NCI-H1436 treated with DMSO at 0.1 percent for 48 hours (cell line): ENCODE measurements around the gene KIF4B.
"Not testable (repeated sequence)": the region's sequence is repeated elsewhere in the genome, so short reads cannot be mapped to it uniquely, and the experiment has no call there.

Experiments
- DNase-seq: peaks from one replicate; lab custom pipeline; 2025; lab: John Stamatoyannopoulos, UW

KIF4B gene

DNA sequence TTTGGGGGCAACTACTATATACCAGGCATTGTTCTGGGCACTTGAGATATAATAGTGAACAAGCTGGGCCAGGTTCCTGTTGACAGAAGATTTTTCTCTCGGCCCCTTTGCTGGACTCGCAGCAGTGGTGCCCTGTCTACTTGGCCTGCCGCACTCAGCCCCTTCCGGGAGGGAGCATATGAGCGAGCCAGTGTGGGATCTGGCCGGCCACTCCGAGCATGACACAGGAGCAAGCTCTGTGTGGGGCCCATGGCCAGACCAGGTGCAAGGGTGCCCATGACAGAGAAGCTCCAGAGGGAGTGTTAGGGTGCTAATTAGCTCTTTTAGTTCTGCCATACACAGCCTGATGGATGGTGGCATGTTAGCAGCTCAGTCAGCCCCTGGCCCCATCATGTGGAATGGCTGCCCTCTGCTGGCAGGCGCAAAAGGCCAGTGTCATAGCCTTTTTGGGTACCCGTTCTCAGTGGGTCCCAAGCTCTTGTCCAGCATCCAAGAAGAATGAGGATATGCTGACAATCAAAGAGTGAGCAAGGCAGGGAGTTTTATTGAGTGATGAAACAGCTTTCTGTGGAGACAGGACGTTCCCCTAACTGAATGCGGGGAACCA, 9.3 kb upstream of the KIF4B start:
- no peak for DNase-seq

DNA sequence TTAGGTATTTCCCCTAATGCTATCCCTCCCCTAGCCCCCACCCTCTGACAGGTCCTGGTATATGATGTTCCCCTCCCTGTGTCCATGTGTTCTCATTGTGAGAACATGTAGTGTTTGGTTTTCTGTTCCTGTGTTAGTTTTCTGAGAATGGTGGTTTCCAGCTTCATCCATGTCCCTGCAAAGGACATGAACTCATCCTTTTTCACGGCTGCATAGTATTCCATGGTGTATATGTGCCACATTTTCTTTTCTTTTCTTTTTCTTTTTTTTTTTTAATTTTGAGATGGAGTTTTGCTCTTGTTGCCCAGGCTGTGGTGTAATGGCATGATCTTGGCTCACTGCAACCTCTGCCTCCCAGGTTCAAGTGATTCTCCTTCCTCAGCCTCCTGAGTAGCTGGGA, 7.3 kb upstream of the KIF4B start:
- not testable (repeated sequence) for DNase-seq

DNA sequence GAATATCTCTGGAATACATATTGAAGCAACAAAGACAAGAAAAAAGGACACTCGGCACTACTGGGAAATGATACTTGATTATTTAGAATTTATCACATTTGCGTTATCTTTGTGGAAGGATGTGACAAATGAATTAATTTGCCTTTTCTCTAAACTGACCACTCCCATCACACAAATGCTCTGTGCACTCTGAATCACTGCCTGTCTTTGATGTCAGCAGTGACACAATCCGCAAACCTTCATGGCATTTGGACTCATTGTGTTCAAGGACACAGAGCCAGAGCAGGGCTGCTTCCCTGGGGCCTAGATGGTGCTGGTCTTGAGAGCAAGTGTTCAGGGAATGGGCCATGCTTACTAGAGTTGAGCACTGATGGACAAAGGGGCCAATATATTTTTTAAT, 4.9 kb upstream of the KIF4B start:
- no peak for DNase-seq

DNA sequence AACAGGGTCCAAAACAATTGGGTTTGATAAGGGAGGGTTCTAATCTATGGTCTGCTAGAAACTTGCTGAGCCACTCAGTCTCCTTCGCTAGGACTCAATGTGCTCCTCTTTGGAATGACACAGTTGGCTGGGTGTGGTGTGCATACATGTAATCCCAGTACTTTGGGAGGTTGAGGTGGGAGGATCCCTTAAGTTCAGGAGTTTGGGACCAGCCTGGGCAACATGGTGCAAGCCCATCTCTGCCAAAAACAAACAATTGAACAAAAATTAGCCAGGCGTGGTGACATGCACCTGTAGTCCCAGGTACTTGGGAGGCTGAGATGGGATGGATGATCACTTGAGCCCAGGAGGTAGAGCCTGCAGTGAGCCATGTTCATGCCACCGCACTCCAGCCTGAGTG, 2.7 kb upstream of the KIF4B start:
- DNase-seq: no peak

DNA sequence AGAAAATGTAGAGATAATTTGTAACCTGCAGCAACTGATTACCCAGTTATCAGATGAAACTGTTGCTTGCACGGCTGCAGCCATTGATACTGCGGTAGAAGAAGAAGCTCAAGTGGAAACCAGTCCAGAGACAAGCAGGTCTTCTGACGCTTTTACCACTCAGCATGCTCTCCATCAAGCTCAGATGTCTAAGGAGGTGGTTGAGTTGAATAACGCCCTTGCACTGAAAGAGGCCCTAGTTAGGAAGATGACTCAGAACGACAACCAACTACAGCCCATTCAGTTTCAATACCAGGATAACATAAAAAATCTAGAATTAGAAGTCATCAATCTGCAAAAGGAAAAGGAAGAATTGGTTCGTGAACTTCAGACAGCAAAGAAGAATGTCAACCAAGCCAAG, 1.7 kb downstream of the KIF4B start:
- DNase-seq: no peak

DNA sequence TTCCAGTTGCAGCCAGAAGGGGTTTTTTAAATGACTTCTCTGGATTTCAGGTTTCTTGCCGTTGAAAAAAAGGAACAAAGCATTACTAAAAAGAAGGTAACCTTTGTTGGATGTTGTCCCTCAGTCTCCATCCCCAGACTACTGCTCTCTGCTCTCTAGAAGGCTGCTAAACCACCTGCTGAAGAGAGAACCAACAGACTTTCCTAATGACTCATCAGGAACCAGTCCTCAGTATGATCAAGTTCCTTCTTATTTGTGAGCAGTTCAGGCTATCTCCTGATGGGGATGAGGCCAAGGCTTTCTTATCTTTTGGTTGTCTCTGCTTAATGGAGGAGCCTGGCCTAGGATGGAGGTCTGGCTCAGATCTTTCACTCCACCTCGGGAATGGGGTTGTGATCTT, 4.1 kb downstream of the KIF4B start:
- no peak for DNase-seq

DNA sequence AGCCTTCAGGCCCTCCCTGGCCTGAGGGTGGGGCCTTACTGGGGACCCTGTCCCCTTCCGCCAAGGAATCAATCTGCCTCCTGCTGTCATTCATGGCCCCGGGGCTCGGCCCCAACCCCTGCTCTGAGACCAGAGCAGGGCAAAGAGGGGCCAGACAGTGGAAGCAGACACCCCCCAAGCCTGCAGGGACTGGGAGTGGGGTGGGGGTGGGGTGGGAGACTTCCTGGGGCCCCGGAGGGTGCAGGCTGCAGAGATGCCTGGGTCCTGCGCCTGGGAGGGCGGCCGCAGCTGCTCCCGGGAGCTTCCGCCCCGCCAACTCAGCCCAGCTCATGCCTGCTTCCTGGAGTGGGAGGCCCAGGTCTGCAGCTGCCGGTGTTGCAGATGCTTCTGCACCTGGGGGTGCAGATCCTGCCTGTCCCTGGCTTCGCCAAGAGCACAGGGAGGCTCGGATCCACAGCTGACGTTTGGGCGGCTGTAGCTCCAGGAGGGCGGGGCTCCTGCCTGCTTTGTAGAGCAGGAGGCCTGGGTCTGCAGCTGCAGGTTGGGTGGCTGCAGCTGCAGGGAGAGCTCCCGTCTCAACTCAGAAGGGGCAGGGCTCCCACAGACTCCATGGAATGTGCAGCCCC, 6.2 kb downstream of the KIF4B start:
- no peak for DNase-seq

DNA sequence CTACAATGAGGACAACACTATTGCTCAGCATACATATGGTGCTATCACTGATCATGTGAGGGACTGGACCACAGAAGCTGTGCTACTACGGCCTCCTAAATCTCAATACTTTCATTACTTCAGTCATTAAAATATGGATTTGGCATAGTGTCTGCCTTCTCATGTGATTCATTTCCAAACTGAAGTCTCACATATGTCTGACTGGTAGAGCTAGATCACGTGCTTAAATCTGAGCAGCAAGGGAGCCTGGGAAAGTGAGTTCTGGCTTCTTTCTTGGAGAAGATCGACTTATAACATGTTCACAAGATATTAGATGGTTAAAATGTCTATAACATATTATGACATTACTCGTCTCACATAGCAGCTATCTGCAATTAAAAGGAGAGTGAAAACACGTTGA, 8.3 kb downstream of the KIF4B start:
- DNase-seq: no peak

DNA sequence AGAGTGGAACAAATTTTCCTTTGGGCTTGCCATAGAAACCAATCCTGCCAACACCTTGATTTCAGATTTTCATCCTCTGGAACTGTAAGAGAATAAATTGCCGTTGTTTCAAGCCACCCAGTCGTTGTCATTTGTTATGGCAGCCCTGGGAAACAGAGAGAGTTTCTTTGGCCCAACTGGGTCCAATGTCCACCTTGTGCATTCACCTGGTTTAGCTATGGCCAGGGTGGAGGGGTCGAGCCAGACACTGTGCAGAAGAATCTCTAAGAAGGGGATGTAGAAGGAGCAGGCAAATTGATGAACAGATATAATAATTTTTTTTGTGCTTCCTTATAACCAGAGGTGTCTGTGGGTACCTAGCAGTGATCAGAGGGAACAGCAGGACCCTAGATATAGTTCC, 9.8 kb downstream of the KIF4B start:
- no peak for DNase-seq

DNA sequence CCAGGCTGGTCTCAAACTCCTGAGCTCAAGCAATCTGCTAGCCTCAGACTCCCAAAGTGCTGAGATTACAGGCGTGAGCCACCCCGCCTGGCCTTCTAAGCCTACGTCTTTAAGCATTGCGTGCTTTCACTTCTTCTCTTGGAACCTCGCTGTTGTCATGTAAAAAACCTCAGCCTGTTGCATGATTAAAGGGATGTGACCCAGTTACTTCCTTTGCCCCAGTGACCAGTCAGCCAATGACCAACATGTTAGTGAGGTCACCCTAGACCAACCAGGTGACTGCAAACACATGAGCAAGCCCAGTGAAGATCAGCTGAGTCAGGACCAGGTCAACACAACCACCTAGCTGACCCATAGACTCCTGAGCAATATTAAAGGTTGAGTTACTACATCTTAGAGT, 10.5 kb downstream of the KIF4B start:
- DNase-seq: no peak

DNA sequence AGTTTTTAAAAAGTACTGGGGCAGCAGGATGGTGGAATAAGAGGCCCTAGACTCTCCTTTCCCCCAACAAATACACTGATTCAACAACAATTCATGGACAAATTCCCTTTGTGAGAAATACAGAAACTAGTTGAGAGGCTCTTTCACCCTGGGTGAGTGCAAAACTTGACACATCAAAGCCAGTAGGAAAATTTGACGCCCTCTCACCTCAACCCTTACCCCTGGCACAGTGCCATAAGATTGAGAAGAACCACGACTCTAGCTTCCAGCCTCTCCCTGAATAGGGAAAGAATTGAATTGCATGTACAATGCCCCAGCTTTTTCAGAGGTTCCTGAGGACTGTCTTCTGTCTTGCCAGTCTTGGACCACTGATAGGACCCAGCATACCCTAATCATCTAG, 12.3 kb downstream of the KIF4B start:
- no peak for DNase-seq

DNA sequence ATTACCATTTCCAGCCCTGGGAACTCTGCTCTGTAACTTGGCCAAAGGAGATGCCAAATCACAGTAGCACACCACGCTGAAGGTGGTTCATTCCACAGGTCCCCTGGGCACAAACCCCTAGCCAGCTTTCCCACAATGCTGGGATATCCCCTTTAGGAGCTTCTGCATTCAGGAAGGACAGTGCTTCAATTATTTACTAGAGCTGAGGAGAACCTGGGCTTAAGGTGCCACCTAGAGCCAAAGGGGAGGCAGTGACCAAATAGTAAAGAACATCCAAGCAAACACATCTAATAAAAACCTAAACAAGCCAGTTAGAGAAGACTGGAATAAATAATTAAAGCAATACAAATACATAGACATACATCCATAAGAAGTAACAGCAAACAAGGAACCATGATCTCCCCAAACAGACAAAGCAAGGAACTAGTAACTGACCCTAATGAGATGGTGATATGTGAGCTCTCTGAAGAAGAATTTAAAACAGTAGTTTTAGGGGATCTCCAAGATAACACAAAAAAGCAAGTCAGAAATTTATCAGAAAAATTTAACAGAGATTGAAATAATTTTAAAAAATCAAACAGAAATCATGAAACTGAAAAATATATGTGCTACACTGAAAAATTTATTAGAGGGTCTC, 14.6 kb downstream of the KIF4B start:
- no peak for DNase-seq

DNA sequence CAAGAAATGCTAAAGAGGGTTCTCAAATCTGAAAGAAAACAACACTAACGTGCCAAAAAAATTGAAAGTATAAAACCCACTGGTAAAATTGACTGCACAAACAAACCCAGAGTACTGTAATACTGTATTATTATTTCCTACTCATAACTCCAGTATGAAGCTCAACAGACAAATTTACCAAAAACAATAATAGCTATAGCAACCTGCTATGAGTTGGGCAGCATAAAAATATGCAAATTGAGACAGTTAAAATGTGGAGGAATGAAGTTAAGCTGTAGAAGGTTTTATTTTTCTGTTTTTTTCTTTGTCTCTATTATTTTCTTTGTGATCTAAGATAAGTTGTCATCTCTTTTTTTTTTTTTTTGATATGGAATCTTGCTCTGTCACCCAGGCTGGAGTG, 15.7 kb downstream of the KIF4B start:
- no peak for DNase-seq

DNA sequence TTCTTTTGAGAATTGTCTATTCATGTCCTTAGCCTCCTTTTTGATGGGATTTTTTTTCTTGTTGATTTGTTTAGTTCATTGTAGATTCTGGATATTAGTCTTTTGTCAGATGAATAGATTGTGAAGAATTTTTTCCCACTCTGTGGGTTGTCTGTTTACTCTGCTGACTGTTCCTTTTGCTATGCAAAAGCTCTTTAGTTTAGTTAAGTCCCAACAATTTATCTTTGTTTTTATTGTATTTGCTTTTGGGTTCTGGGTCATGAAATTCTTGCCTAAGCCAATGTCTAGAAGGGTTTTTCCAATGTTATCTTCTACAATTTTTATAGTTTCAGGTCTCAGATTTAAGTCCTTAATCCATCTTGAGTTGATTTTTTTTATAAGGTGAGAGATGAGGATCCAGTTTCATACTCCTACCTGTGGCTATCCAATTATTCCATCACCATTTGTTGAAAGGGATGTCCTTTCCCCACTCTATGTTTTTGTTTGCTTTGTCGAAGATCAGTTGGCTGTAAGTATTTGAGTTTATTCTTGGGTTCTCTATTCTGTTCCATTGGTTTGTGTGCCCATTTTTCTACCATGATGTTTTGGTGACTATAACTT, 20.7 kb downstream of the KIF4B start:
- not testable (repeated sequence) for DNase-seq

DNA sequence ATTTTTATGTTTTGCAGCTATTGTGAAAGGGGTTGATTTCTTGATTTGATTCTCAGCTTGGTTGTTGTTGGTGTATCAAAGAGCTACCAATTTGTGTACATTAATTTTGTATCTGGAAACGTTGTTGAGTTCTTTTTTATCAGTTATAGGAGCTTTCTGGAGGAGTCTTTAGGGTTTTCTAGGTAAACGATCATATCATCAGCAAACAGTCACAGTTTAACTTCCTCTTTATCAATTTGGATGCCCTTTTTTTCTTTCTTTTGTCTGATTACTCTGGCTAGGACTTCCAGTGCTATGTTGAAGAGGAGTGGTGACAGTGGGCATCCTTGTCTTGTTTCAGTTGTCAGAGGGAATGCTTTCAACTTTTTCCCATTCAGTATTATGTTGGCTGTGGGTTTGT, 21.5 kb downstream of the KIF4B start:
- DNase-seq: not testable (repeated sequence)

DNA sequence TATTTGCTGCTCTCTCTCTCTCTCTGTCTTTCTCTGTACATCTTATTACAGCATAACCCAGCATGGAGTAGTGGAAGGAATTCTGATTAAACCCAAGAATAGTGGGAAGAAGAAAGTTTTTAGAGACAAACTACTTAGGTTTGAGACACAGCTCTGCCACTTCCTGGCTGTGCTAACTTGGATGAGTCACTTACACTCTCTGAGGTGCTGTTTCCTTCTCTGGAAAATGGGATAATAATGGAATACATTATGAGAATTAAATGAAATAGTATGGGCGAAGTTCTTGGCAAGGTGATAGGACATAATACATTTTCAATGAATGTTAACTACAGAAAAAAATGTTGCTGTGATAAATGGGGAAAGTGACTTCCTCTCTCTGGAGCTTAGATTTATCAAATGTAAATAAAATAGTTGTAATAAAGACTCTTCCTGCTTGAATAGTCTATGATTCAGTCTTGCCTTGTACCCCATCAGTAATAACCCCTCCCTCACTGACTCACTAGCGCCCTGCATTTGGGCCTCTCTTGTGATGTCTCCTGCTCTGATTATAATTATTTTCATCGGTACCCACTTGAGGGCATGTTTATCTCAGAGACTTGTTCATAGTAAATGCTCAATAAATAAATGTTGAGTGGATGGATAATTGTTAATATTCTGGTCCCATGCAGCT, 27.6 kb downstream of the KIF4B start:
- no peak for DNase-seq

DNA sequence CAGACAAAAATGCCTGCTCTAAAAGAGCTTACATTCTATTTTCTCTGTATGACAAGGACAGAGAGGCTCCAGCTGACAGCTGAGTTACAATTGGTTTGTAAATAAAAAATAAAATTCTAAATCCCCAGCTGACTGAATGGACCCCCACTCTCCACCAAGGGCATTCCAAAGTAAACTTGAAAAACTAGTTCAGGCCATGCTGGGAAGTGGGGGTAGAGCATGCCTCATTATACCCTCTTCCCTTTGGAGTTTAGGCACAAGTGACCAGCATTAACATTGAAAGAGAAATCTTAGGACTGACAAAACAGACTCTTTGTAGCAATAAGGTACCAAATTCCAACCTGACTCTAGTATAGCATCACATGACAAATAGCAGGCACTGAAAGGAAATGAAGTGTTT, 31.0 kb downstream of the KIF4B start:
- DNase-seq: no peak

DNA sequence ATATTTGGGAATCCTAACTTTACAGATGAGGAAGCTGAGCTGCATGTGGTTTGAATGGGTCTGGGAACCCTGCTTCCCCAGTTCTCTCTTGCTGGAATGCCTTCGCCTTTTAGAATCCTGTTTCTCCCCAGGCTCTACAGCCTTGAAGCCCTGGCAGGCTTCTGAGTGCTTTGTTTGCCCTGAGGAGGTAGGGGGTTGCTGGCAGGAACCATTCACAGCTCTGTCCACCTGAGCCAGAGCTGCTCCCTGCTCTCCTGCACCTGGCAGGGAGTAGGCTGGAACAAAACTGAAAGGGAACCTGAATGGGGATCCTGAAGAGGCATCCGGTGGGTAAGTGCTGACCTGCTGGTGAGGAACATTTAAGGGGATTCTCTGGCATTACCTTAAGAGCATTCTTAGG, 33.0 kb downstream of the KIF4B start:
- DNase-seq: no peak

DNA sequence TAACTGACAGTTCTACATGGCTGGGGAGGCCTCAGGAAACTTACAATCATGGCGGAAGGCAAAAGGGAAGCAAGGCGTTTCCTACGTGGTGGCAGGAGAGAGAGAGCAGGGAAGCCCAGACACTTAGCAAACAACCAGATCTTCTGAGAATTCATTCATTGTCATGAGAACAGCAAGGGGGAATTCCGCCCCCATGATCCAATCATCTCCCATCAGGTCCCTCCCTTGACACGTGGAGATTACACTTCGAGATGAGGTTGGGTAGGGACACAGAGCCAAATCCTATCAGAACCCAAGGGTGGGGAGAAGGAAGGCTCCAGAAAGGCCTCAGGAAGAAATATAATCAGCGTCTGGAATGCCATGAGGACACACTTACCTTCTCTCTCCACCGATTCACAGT, 34.3 kb downstream of the KIF4B start:
- DNase-seq: no peak

DNA sequence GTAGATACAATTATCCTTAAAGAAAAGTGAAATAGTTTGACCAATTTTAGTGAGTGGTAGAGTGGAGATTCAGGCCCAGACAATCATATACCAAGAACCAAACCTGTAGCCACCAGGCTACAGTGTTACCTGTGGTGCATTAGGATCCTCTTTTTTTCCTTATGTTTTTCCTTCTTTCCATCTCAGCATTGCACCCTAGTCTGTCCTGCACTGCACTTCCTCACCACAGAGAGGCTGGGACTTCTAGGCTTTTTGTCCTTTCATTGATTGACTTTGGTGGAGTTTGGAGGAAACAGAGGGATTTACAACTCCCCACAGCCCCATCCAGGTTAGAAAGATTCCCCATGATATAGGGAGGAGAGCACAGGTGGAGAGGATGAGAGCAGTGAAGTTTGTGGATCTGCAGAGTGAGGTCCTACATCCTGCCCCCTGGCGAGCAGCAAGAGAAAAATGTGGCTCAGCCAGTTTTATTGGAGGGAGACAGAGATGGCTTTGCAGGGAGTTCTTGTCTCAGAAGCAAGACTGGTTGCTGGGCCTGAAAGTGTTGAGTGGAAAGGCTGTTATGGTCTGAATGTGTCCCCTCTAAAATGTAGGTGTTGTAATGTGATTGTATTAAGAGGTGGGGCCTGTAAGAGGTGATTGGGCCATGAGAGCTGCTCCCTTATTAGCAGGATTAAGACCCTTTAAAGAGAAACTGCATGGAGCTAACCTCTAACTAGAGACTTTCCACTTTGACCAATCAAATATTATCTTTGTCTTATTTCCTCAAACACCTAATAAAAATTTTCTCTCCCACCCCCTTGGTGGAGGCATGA, 36.2 kb downstream of the KIF4B start:
- DNase-seq: no peak

DNA sequence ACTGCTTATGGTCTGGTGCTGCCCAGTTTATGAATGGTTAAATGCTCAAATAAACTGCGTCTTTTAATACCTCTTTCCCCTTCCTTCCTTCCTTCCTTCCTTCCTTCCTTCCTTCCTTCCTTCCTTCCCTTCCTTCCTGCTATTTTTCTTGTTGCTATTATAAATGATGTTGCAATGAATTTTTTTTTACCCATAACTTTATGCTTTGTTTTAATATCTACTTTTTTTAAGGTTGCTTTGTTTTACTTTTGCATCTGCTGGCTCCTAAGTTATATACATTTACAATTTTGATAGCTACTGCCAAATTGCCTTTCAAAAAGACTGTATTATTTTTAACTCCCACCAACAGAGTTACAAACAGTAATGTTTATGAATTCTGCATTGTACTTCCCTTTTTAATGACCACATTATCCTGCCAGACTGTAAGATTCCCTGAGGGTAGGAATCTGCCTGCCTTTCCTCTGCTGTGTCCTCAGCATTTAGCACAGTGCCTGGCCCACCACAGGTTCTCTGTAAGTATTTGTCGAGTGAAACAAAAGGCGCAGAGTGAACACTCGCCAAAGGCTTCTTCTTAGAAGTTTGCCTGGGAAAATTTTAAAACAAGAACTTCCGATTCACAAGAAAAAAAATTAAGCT, 36.9 kb downstream of the KIF4B start:
- no peak for DNase-seq

DNA sequence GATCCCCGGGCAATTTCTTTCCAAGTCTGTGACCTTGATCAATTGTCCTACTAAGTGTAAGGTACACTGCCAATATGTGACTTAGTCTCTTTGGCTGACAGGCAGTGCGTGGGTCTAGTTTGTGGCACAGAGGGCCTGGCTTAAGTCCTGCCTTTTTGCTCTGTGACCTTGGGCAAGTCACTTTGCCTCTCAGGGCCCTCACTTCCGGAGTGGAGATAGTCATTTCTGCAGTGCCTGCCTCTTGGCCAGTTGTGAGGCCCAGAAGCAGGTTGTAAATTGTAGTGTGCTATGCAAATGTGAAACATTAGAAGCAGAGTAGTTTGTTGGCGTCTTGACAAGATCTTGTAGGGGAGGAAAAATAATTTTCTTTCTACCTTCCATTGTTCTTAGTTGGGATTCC, 39.0 kb downstream of the KIF4B start:
- DNase-seq: no peak
